MCF 10A (cell line): ENCODE data around the gene FMO2. TPM values are rescaled to one million over a fixed set of nuclear protein-coding genes. Genes with fewer than 3 reads are reported as not detected.

Experiments used
- BruUV-seq: library from RNA; stranded (reverse); fragments of 400-500 nt; replicated peaks from 2 replicates; lab custom pipeline; 2021; lab: Mats Ljungman, UMichigan
- CTCF ChIA-PET: fragments of 300-600 bp; sonication (Branson Sonifier 250); formaldehyde crosslinking; extraction: SDS; loops from one replicate; lab custom pipeline; 2021; ENCODE audit warnings: antibody characterized with exemption, inconsistent platforms; lab: Yijun Ruan, JAX
- POLR2A ChIA-PET: fragments of 300-600, 350-650 bp; sonication (Branson Sonifier 250); formaldehyde crosslinking; extraction: SDS; loops from one replicate; lab custom pipeline; 2020; ENCODE audit warnings: antibody characterized with exemption, inconsistent platforms; lab: Yijun Ruan, JAX
- DNase-seq: peaks from one replicate; pipeline ENCODE4 v3.0.0-alpha.2; 2018; ENCODE audit not compliant: unreplicated experiment
- H3K27ac Mint-ChIP-seq: one replicate; pipeline ENCODE4 v1.8.0; 2022; ENCODE audit warnings: mild to moderate bottlenecking, low read depth, mixed read lengths; ENCODE audit not compliant: unreplicated experiment
- H3K27me3 Mint-ChIP-seq: one replicate; pipeline ENCODE4 v1.8.0; 2022; ENCODE audit warnings: mixed read lengths; ENCODE audit not compliant: insufficient read depth, unreplicated experiment
- H3K36me3 Mint-ChIP-seq: one replicate; pipeline ENCODE4 v1.8.0; 2022; ENCODE audit warnings: mild to moderate bottlenecking, moderate library complexity, mixed read lengths; ENCODE audit not compliant: insufficient read depth, unreplicated experiment
- H3K4me1 Mint-ChIP-seq: one replicate; pipeline ENCODE4 v1.8.0; 2022; ENCODE audit warnings: mixed read lengths; ENCODE audit not compliant: insufficient read depth, unreplicated experiment
- H3K4me3 Mint-ChIP-seq: one replicate; pipeline ENCODE4 v1.8.0; 2022; ENCODE audit warnings: mild to moderate bottlenecking, moderate library complexity, mixed read lengths; ENCODE audit not compliant: unreplicated experiment
- H3K9me3 Mint-ChIP-seq: one replicate; pipeline ENCODE4 v1.8.0; 2022; ENCODE audit warnings: mixed read lengths; ENCODE audit not compliant: unreplicated experiment
- intact Hi-C: fragments of 100-400 bp; cut with micrococcal nuclease; formaldehyde crosslinking; loops from 2 replicates; pipeline ENCODE4 v1.14.1; 2022
- total RNA-seq: library from RNA; stranded (reverse); gene quantifications from 2 replicates; pipeline ENCODE4 v1.2.3, GENCODE V29; 2022
- TF ChIP-seq, protein P1 (sequence below): fragments of 200-600 bp; IDR thresholded peaks from one replicate; pipeline ENCODE4 v1.8.0; 2022; ENCODE audit warnings: antibody characterized with exemption, mild to moderate bottlenecking; ENCODE audit not compliant: unreplicated experiment

FMO2 gene
- total RNA-seq, 1 experiment from 2014 or later, result not detected

DNA sequence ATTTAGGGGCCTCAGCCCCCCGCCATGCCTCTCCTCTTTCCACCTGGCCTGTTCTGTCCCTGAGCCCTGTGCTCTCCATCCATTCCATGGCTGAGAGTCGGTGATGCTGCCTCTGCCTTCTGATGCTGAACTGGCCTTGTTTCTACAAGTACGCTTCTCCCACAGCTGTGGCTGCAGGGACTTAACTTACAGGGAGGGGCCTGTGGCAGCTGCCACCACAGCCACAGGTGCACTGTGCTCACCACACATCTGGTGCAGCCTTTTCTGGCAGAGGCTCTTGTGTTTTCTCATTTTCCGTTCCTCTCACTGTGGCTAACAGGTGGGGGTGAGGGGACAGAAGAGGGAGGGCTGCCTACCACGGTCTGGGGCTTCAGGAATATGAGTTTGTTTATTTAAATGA is 67.4 kb downstream of the FMO2 start:
- Mint-ChIP-seq H3K27me3 (no peaks in the 10 kb centered on the region), H3K9me3 (no peaks in the 10 kb centered on the region), H3K4me1 (peaks cover 23% of the 10 kb centered on the region), H3K36me3 (no peaks in the 10 kb centered on the region), H3K27ac (no peak overlapping the region), H3K4me3 (no peak overlapping the region)
- TF ChIP-seq, protein P1, sequence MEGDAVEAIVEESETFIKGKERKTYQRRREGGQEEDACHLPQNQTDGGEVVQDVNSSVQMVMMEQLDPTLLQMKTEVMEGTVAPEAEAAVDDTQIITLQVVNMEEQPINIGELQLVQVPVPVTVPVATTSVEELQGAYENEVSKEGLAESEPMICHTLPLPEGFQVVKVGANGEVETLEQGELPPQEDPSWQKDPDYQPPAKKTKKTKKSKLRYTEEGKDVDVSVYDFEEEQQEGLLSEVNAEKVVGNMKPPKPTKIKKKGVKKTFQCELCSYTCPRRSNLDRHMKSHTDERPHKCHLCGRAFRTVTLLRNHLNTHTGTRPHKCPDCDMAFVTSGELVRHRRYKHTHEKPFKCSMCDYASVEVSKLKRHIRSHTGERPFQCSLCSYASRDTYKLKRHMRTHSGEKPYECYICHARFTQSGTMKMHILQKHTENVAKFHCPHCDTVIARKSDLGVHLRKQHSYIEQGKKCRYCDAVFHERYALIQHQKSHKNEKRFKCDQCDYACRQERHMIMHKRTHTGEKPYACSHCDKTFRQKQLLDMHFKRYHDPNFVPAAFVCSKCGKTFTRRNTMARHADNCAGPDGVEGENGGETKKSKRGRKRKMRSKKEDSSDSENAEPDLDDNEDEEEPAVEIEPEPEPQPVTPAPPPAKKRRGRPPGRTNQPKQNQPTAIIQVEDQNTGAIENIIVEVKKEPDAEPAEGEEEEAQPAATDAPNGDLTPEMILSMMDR, result no peak
- DNase-seq, result no peak
- CTCF ChIA-PET, result interaction anchor here (0.5 to 24.0 kb wide), 12 partner anchors 10 to 286 kb away, joined by 3 to 651 read pairs (median 5); partner anchors contain the start of gene FMO4
- intact Hi-C loops, result loop anchor here (10.0 kb wide), 1 partner anchor 152 kb away; no protein-coding TSS in a partner anchor
- no TSS peak for BruUV-seq
- POLR2A ChIA-PET, result no interaction called here

DNA sequence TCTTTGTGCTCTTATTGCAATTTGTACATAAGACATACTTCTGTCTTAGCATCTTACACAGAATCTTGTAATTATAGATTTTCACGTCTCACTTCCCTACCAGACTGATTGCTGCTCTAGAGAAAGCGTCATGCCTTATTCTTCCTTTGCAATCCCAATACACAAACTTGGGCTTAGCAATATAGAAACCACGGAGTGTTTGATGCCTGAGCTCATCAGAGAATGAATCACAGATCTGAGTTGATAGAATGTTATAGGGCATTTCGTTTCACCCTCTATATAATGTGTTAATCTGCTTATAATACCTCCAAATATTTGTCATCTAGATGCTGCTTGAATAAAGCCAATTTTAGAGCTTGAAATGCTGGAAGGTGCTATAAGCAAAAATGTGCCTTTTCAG is 69.8 kb downstream of the FMO2 start:
- Mint-ChIP-seq H3K4me1 (peaks cover 24% of the 10 kb centered on the region), H3K9me3 (no peaks in the 10 kb centered on the region), H3K36me3 (no peaks in the 10 kb centered on the region), H3K4me3 (no peak overlapping the region), H3K27me3 (no peaks in the 10 kb centered on the region), H3K27ac (peak overlapping the region; percentile 44)
- POLR2A ChIA-PET, result interaction anchor here (0.7 to 1.4 kb wide), 4 partner anchors 10 to 1769 kb away, joined by 3 to 7 read pairs (median 4); partner anchors contain the start of genes FMO4 and PRRC2C
- intact Hi-C loops, result loop anchor here (10.0 kb wide), 1 partner anchor 150 kb away; no protein-coding TSS in a partner anchor
- BruUV-seq, result no TSS peak
- CTCF ChIA-PET, result interaction anchor here (0.6 to 24.0 kb wide), 11 partner anchors 10 to 463 kb away, joined by 3 to 651 read pairs (median 6); partner anchors contain the start of gene FMO4
- DNase-seq, result peak; percentile 46
- TF ChIP-seq, protein P1, result no peak

DNA sequence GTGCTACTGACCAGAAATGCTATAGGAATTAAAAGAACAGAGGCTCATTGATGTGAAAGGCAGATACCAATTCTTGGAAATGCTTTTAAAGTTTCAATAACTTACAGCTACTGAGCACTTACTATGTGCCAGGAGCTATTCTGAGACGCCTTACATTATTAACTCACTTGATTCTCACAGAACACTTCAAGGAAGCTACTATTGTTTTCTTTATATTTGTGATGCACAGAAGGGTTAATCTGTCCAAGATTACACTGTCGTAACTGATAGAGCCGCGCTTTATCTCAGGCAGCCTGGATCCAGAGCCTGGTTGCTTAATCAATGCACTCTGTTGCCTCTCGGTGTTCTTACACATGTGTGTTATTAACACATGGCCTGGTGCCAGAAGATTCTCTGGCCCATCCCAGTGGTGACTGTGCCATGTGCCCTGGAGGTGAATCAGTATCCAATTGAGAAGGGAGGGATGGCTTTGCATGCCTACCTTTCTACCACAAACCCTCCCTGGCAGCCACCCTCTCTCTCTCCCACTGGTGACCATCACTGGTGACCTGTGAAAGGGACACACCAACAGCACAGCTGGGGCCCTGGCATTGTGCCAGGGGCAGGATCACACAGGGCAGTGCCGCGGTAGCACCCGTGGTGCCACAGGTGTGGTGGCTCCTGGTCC is 72.0 kb downstream of the FMO2 start:
- TF ChIP-seq, protein P1, result no peak
- Mint-ChIP-seq H3K27ac (no peak overlapping the region), H3K9me3 (no peaks in the 10 kb centered on the region), H3K27me3 (no peaks in the 10 kb centered on the region), H3K4me3 (no peak overlapping the region), H3K36me3 (no peaks in the 10 kb centered on the region), H3K4me1 (peaks cover 24% of the 10 kb centered on the region)
- peak; percentile 98 for DNase-seq
- intact Hi-C loops, result loop anchor here (10.0 kb wide), 1 partner anchor 148 kb away; no protein-coding TSS in a partner anchor
- CTCF ChIA-PET, result interaction anchor here (0.5 to 24.0 kb wide), 16 partner anchors 8 to 736 kb away, joined by 3 to 651 read pairs (median 4); partner anchors contain the start of genes FMO1 and FMO4
- no TSS peak for BruUV-seq
- POLR2A ChIA-PET, result interaction anchor here (0.7 to 1.9 kb wide), 5 partner anchors 11 to 59 kb away, joined by 3 to 8 read pairs (median 4); partner anchors contain the start of gene FMO4

DNA sequence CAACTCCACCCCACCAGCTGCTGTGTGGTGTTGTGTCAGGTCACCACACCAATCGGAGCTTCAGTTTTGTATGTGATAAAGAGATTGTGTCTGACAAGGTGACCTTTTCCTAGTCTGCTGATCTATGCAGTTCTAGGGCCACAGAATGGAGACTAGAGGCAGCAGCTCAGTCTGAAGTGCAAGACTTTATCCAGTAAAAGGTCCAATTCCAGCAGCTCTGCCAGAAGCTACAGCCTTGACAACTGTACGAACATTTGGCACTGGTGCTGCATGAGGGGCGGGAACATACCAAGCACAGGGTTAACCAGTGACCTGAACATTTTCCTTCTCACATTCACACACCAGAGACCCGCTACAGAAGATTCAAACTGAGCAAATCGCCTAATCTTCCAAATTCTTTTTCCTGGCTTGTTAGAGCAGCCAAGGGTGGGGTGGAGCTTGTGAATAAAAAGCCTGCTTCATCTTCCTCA is 72.5 kb downstream of the FMO2 start:
- POLR2A ChIA-PET, result interaction anchor here (0.7 to 1.9 kb wide), 3 partner anchors 10 to 56 kb away, joined by 3 to 8 read pairs (median 3); partner anchors contain the start of gene FMO4
- BruUV-seq, result no TSS peak
- H3K27ac Mint-ChIP-seq, result no peak overlapping the region
- intact Hi-C loops, result loop anchor here (10.0 kb wide), 1 partner anchor 147 kb away; no protein-coding TSS in a partner anchor
- H3K9me3 Mint-ChIP-seq, result no peaks in the 10 kb centered on the region
- TF ChIP-seq, protein P1, result no peak
- CTCF ChIA-PET, result interaction anchor here (0.5 to 24.0 kb wide), 12 partner anchors 9 to 1321 kb away, joined by 3 to 651 read pairs (median 4); partner anchors contain the start of genes FMO1 and FMO4
- no peak overlapping the region for H3K4me3 Mint-ChIP-seq
- no peaks in the 10 kb centered on the region for H3K36me3 Mint-ChIP-seq
- peaks cover 24% of the 10 kb centered on the region for H3K4me1 Mint-ChIP-seq
- DNase-seq, result no peak
- H3K27me3 Mint-ChIP-seq, result no peaks in the 10 kb centered on the region
